ENCODE data around the gene SMIM1.

The SMIM1 gene

DNA sequence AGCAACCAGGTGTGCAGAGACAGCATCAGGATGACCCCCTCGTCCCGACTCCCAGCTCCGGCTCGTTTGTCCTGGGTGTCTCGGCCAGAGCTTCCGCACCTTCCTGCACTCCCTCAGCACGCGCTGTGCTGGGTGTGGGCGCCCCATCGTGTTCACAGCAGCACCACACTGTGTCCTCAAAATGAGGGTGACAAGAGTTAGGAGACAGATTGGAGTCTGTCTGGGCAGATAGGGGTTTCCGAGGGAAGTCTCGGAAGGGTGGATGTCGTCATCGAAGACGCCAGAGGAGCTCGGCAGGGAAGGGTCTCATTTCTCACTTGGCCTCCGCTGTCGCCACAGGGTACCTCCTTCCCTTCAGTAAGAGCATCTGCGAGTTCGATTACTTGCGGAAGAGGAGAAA, 16.2 kb upstream of the SMIM1 start:
- TF ChIP-seq, protein P1, sequence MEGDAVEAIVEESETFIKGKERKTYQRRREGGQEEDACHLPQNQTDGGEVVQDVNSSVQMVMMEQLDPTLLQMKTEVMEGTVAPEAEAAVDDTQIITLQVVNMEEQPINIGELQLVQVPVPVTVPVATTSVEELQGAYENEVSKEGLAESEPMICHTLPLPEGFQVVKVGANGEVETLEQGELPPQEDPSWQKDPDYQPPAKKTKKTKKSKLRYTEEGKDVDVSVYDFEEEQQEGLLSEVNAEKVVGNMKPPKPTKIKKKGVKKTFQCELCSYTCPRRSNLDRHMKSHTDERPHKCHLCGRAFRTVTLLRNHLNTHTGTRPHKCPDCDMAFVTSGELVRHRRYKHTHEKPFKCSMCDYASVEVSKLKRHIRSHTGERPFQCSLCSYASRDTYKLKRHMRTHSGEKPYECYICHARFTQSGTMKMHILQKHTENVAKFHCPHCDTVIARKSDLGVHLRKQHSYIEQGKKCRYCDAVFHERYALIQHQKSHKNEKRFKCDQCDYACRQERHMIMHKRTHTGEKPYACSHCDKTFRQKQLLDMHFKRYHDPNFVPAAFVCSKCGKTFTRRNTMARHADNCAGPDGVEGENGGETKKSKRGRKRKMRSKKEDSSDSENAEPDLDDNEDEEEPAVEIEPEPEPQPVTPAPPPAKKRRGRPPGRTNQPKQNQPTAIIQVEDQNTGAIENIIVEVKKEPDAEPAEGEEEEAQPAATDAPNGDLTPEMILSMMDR (IDR thresholded peaks at IDR 0.05; ENCODE audit: insufficient read depth, low read depth, low read length, missing control alignments) = no peak
- H3K4me3 ChIP-seq (ENCODE audit: low read length) = no peak overlapping the region
- DNase-seq (ENCODE audit: low read depth) = no peak

GRCh38 chr1:3759164-3759563, 13.4 kb upstream of the SMIM1 start:
- TF ChIP-seq, protein P1 (IDR thresholded peaks at IDR 0.05; ENCODE audit: insufficient read depth, low read depth, low read length, missing control alignments) = no peak
- no peak overlapping the region for H3K4me3 ChIP-seq (ENCODE audit: low read length)
- DNase-seq (ENCODE audit: low read depth) = no peak

GRCh38 chr1:3759796-3760195, 12.8 kb upstream of the SMIM1 start:
- TF ChIP-seq, protein P1 (IDR thresholded peaks at IDR 0.05; ENCODE audit: insufficient read depth, low read depth, low read length, missing control alignments) = no peak
- DNase-seq (ENCODE audit: low read depth) = no peak
- H3K4me3 ChIP-seq (ENCODE audit: low read length) = no peak overlapping the region

GRCh38 chr1:3761296-3762010, 11.1 kb upstream of the SMIM1 start:
- no peak for DNase-seq (ENCODE audit: low read depth)
- no peak overlapping the region for H3K4me3 ChIP-seq (ENCODE audit: low read length)
- TF ChIP-seq, protein P1 (IDR thresholded peaks at IDR 0.05; ENCODE audit: insufficient read depth, low read depth, low read length, missing control alignments) = no peak

DNA sequence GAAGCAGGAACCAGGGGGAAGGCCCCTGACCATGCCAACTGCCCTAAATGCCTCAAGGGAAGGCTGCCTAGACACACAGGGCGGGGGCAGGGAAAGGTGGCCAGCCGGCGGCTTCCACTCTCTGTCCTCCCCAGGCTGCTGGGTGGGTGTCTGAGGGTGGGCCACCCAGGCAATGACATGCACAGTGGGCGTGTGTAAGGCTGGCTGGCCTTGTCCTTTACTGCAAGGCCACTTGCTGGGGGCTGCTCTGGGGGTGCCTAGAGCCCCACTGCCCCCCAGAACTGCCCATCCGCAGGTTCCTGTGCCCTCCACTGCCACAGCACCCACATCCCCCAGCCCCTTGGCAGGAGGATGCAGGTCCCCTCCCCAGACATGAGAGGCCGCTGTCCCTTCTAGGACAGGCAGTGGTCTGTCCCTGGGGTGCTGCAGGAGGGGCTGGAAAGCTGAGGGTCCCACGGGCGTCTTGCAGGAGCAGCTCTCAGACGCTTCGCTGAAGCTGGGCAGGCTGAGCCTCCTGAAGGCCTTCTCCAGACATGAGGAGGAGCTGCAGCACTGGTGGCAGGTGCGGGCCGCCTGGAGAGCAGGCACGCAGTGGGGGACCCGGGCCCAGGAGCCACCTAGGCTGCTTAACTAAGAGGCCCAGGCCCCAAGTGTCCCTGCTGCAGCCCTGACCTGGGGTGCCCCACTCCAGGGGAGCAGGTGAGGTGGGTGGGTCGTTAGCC, 10.2 kb upstream of the SMIM1 start:
- no peak overlapping the region for H3K4me3 ChIP-seq (ENCODE audit: low read length)
- no peak for DNase-seq (ENCODE audit: low read depth)
- TF ChIP-seq, protein P1 (IDR thresholded peaks at IDR 0.05; ENCODE audit: insufficient read depth, low read depth, low read length, missing control alignments) = no peak

DNA sequence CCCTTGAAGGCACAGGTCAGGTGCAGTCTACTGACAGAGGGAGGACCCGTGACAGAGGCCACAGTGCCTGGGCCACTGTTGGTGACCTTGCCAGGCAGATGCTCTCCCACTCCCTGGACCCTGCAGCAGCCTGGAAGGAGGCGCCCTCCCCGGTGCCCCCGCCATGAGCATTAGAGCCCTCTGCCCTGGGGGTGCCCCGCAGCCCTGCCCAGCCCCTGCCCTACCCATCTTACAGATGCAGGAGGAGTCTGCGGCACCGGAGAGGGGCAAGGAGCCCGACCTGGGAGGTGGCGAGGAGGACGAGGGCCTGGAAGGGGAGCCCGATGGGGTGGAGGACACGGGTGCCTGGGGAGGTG, 9.7 kb upstream of the SMIM1 start:
- TF ChIP-seq, protein P1 (IDR thresholded peaks at IDR 0.05; ENCODE audit: insufficient read depth, low read depth, low read length, missing control alignments) = no peak
- no peak for DNase-seq (ENCODE audit: low read depth)
- no peak overlapping the region for H3K4me3 ChIP-seq (ENCODE audit: low read length)

Measured in epithelial cell of esophagus (primary cell).